Activated CD8-positive, alpha-beta T cell treated with anti-CD3 and anti-CD28 coated beads, Interleukin-2, amount 10 ng/mL, durations not matched to agents 7 days and 5 days (primary cell): ENCODE results near the gene SUGP1. TPM values are rescaled to one million over a fixed set of nuclear protein-coding genes. Genes with fewer than 3 reads are reported as not detected.

Source experiments
- ATAC-seq: fragments of 150-1000 bp; cut with Tn5 transposase; one replicate; pipeline ENCODE4 v1.10.0; 2021; ENCODE audit warnings: moderate library complexity
- CTCF ChIA-PET: fragments of 350-600 bp; sonication (Branson Sonifier 250); formaldehyde crosslinking; loops from one replicate; lab custom pipeline; 2021; ENCODE audit warnings: antibody characterized with exemption; lab: Charles Lee
- POLR2A ChIA-PET: fragments of 350-600 bp; sonication (Branson Sonifier 250); formaldehyde crosslinking; loops from one replicate; lab custom pipeline; 2021; ENCODE audit warnings: antibody characterized with exemption; lab: Charles Lee
- DNase-seq: peaks from one replicate; pipeline ENCODE4 v3.0.0-alpha.2; 2020
- H3K27ac Mint-ChIP-seq: one replicate; pipeline ENCODE4 v1.8.0; 2021; ENCODE audit warnings: mild to moderate bottlenecking, mixed read lengths
- H3K27me3 Mint-ChIP-seq: one replicate; pipeline ENCODE4 v1.8.0; 2021; ENCODE audit warnings: low read depth, mixed read lengths
- H3K36me3 Mint-ChIP-seq: one replicate; pipeline ENCODE4 v1.8.0; 2021; ENCODE audit warnings: low read depth, mixed read lengths
- H3K4me1 Mint-ChIP-seq: one replicate; pipeline ENCODE4 v1.8.0; 2021; ENCODE audit warnings: low read depth, mixed read lengths
- H3K4me3 Mint-ChIP-seq: one replicate; pipeline ENCODE4 v1.8.0; 2021; ENCODE audit warnings: mild to moderate bottlenecking, mixed read lengths
- H3K9me3 Mint-ChIP-seq: one replicate; pipeline ENCODE4 v1.8.0; 2022; ENCODE audit warnings: mixed read lengths; ENCODE audit not compliant: insufficient read depth
- total RNA-seq, 2 experiments: library from RNA; stranded (reverse); gene quantifications; one replicate each; pipeline ENCODE4 v1.2.3, GENCODE V29; 2021

SUGP1 gene
- total RNA-seq, 2 experiments from 2014 or later = 58.9 to 60.9 TPM

DNA sequence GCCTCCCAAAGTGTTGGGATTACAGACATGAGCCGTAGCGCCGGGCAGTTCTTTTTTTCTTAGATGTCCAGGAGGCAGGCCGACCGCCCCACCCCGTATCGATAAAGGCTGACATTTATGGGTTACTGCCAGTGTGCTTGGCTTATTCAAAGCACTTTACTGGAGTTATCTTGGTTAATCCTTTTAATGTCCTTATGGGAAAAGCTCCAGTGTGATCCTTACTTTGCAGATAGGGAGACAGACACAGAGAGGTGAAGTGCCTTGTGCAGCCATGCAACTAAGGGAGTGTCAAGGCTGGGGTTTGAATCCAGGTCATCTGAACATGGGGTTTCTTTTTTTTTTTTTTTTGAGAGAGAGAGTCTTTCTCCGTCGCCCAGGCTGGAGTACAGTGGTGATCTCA, 89.3 kb downstream of the SUGP1 start:
- peaks cover 6% of the 10 kb centered on the region for H3K27me3 Mint-ChIP-seq
- DNase-seq (no peak), ATAC-seq (no peak)
- ChIA-PET POLR2A (interaction anchor here (0.7 kb wide), 1 partner anchor 74 kb away, joined by 5 read pairs; no protein-coding TSS in a partner anchor), CTCF (interaction anchor here (1.0 to 1.4 kb wide), 2 partner anchors 40 to 57 kb away, joined by 3 read pairs; no protein-coding TSS in a partner anchor)
- H3K4me3 Mint-ChIP-seq = no peak overlapping the region
- H3K27ac Mint-ChIP-seq = no peak overlapping the region
- H3K36me3 Mint-ChIP-seq = no peaks in the 10 kb centered on the region
- no peaks in the 10 kb centered on the region for H3K4me1 Mint-ChIP-seq
- H3K9me3 Mint-ChIP-seq = peaks cover 2% of the 10 kb centered on the region

DNA sequence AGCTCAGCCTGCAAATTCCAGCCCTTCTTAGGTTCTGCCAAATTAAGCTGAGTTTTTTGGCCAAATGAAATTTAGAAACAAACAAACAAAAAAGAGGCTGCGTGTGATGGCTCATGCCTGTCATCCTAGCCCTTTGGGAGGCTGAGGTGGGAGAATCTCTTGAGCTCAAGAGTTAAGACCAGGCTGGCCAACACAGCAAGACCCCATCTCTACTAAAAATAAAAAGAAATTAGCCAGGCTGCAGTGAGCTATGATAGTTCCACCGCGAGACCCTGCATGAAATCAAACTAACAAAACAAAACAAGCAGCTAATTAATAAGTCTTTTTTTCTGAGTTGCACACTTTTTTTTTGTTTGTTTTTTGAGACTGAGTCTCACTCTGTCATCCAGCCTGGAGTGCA, 90.6 kb downstream of the SUGP1 start:
- no peak overlapping the region for H3K4me3 Mint-ChIP-seq
- ATAC-seq (no peak), DNase-seq (no peak)
- no peak overlapping the region for H3K27ac Mint-ChIP-seq
- peaks cover 6% of the 10 kb centered on the region for H3K27me3 Mint-ChIP-seq
- H3K9me3 Mint-ChIP-seq = no peaks in the 10 kb centered on the region
- H3K4me1 Mint-ChIP-seq = peaks cover 5% of the 10 kb centered on the region
- H3K36me3 Mint-ChIP-seq = no peaks in the 10 kb centered on the region
- POLR2A ChIA-PET = no interaction called here
- CTCF ChIA-PET = interaction anchor here (0.5 to 1.3 kb wide), 2 partner anchors 30 to 43 kb away, joined by 3 read pairs; no protein-coding TSS in a partner anchor

DNA sequence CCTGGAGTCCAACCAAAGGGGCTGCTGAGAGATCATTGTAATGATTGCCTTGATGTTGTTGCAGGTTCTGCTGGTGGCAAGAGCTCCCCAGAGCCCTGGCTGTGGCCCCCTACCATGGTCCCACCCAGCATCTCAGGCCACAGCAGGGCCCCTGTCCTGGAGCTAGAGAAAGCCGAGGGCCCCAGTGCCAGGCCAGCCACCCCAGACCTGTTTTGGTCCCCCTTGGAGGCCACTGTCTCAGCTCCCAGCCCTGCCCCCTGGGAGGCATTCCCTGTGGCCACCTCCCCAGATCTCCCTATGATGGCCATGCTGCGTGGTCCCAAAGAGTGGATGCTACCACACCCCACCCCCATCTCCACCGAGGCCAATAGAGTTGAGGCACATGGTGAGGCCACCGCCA, 93.1 kb downstream of the SUGP1 start:
- CTCF ChIA-PET = interaction anchor here (0.9 kb wide), 1 partner anchor 24 kb away, joined by 3 read pairs; the partner anchor contains the start of gene NR2C2AP
- DNase-seq = no peak
- Mint-ChIP-seq H3K27me3 (peaks cover 12% of the 10 kb centered on the region), H3K36me3 (no peaks in the 10 kb centered on the region), H3K4me3 (no peak overlapping the region), H3K4me1 (peaks cover 6% of the 10 kb centered on the region), H3K9me3 (no peaks in the 10 kb centered on the region), H3K27ac (no peak overlapping the region)
- POLR2A ChIA-PET = interaction anchor here (0.8 kb wide), 1 partner anchor 24 kb away, joined by 4 read pairs; no protein-coding TSS in a partner anchor
- no peak for ATAC-seq

DNA sequence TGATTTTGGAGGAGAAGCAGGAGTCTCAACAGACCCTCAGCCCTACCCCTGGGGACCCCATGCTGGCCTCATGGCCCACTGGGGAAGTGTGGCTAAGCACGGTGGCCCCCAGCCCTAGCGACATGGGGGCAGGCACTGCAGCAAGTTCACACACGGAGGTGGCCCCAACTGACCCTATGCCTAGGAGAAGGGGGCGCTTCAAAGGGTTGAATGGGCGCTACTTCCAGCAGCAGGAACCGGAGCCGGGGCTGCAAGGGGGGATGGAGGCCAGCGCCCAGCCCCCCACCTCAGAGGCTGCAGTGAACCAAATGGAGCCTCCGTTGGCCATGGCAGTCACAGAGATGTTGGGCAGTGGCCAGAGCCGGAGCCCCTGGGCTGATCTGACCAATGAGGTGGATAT, 93.6 kb downstream of the SUGP1 start:
- peaks cover 12% of the 10 kb centered on the region for H3K27me3 Mint-ChIP-seq
- POLR2A ChIA-PET = interaction anchor here (0.8 kb wide), 1 partner anchor 24 kb away, joined by 4 read pairs; no protein-coding TSS in a partner anchor

DNA sequence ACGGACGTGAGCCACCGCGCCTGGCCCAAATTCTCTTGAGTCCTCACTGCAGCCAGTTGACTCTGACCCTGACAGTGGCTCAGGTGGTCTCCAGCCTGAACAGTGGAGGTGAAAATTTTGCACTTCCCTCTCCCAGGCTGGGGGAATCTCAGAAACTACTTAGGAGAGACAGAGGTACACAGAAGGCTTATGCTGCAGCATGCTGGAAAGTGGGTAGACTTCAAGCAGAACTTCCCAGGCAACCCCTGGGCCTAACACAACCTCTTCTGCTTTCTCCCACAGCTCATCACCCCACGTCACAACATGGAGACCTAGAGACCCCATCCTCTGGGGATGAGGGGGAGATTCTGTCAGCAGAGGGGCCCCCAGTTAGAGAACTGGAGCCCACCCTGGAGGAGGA, 94.1 kb downstream of the SUGP1 start:
- no peak overlapping the region for H3K27ac Mint-ChIP-seq
- peaks cover 12% of the 10 kb centered on the region for H3K27me3 Mint-ChIP-seq
- H3K36me3 Mint-ChIP-seq = no peaks in the 10 kb centered on the region
- no peaks in the 10 kb centered on the region for H3K9me3 Mint-ChIP-seq
- peaks cover 6% of the 10 kb centered on the region for H3K4me1 Mint-ChIP-seq
- ATAC-seq (no peak), DNase-seq (no peak)
- POLR2A ChIA-PET = no interaction called here
- no peak overlapping the region for H3K4me3 Mint-ChIP-seq
- CTCF ChIA-PET = interaction anchor here (0.9 to 2.1 kb wide), 6 partner anchors 21 to 264 kb away, joined by 4 to 10 read pairs (median 6); partner anchors contain the start of gene NR2C2AP

More for the DNA sequence above, 93.6 kb downstream of the SUGP1 start:
- ATAC-seq = no peak
- DNase-seq = no peak
- H3K27ac Mint-ChIP-seq = no peak overlapping the region
- no peaks in the 10 kb centered on the region for H3K36me3 Mint-ChIP-seq
- peaks cover 6% of the 10 kb centered on the region for H3K4me1 Mint-ChIP-seq
- H3K9me3 Mint-ChIP-seq = no peaks in the 10 kb centered on the region
- CTCF ChIA-PET = interaction anchor here (0.9 kb wide), 1 partner anchor 23 kb away, joined by 3 read pairs; the partner anchor contains the start of gene NR2C2AP
- H3K4me3 Mint-ChIP-seq = no peak overlapping the region

Other genes starting within 250 kb of the SUGP1 start
- 10 to 100 TPM; 20.3 to 22.8 TPM for gene TMEM161A, start 182.0 kb downstream of the SUGP1 start, total RNA-seq
- 1 to 10 TPM; 2.2 to 3.6 TPM for gene MEF2B, start 150.2 kb downstream of the SUGP1 start, total RNA-seq
- 10 to 100 TPM; 22.1 to 25.4 TPM for gene BORCS8, start 128.4 kb downstream of the SUGP1 start, total RNA-seq
- gene RFXANK, start 128.3 kb downstream of the SUGP1 start, total RNA-seq = 10 to 100 TPM; 97.9 to 98.7 TPM
- gene NR2C2AP, start 117.1 kb downstream of the SUGP1 start, total RNA-seq = 10 to 100 TPM; 35.6 TPM
- not detected for gene NCAN, start 108.6 kb downstream of the SUGP1 start, total RNA-seq
- not detected for gene TM6SF2, start 47.2 kb downstream of the SUGP1 start, total RNA-seq
- 10 to 100 TPM; 67.0 to 67.4 TPM for gene MAU2, start 320 bp upstream of the SUGP1 start, total RNA-seq
- 100 to 1,000 TPM; 180 TPM for gene GATAD2A, start 85.2 kb upstream of the SUGP1 start, total RNA-seq
- 1 to 10 TPM; 3.4 to 3.9 TPM for gene TSSK6, start 195.0 kb upstream of the SUGP1 start, total RNA-seq
- 100 to 1,000 TPM; 388 to 413 TPM for gene NDUFA13, start 195.7 kb upstream of the SUGP1 start, total RNA-seq
- gene YJEFN3, start 208.4 kb upstream of the SUGP1 start, total RNA-seq = 10 to 100 TPM; 10.0 to 10.6 TPM
- under 1 TPM; 0.16 to 0.24 TPM for gene CILP2, start 217.8 kb upstream of the SUGP1 start, total RNA-seq